PFSK-1 (cell line): ENCODE measurements around the gene ZNF674.

ENCODE experiments used
- FOXP2 ChIP-seq: optimal IDR thresholded peaks from 2 replicates; pipeline ENCODE3; 2011; ENCODE audit warnings: borderline replicate concordance, control low read depth, inconsistent platforms; ENCODE audit not compliant: insufficient read depth; ENCODE audit errors: extremely low read length, extremely low read depth
- POLR2AphosphoS5 ChIP-seq: IDR thresholded peaks from 2 replicates; pipeline ENCODE4 v1.6.1; 2012; ENCODE audit warnings: low read depth, mild to moderate bottlenecking, control low read depth, low read length, moderate library complexity
- REST ChIP-seq, 2 experiments: IDR thresholded peaks; 2 replicates each; pipeline versions ENCODE4 v1.6.1 to v1.8.0; 2011 to 2012; ENCODE audit warnings: low read depth in 2 of 2, low read length in 2 of 2, control low read depth in 1 of 2, inconsistent platforms in 1 of 2, mild to moderate bottlenecking in 1 of 2, moderate library complexity in 1 of 2; ENCODE audit not compliant: insufficient read depth in 1 of 2
- SIN3A ChIP-seq: IDR thresholded peaks from 2 replicates; pipeline ENCODE4 v1.6.1; 2012; ENCODE audit warnings: mild to moderate bottlenecking, low read length, moderate library complexity, borderline replicate concordance; ENCODE audit not compliant: insufficient read depth
- TAF1 ChIP-seq: IDR thresholded peaks from 2 replicates; pipeline ENCODE4 v1.6.1; 2012; ENCODE audit warnings: low read length, control low read depth, borderline replicate concordance; ENCODE audit not compliant: insufficient read depth

ZNF674 gene

GRCh38 chrX:46574774-46575381 is 29.7 kb upstream of the ZNF674 start:
- TF ChIP-seq FOXP2: no peak
- no peak for TF ChIP-seq REST (IDR thresholded peaks at IDR 0.05; ENCODE audit: insufficient read depth in 1 of 2, low read depth in 2 of 2, low read length in 2 of 2)

DNA sequence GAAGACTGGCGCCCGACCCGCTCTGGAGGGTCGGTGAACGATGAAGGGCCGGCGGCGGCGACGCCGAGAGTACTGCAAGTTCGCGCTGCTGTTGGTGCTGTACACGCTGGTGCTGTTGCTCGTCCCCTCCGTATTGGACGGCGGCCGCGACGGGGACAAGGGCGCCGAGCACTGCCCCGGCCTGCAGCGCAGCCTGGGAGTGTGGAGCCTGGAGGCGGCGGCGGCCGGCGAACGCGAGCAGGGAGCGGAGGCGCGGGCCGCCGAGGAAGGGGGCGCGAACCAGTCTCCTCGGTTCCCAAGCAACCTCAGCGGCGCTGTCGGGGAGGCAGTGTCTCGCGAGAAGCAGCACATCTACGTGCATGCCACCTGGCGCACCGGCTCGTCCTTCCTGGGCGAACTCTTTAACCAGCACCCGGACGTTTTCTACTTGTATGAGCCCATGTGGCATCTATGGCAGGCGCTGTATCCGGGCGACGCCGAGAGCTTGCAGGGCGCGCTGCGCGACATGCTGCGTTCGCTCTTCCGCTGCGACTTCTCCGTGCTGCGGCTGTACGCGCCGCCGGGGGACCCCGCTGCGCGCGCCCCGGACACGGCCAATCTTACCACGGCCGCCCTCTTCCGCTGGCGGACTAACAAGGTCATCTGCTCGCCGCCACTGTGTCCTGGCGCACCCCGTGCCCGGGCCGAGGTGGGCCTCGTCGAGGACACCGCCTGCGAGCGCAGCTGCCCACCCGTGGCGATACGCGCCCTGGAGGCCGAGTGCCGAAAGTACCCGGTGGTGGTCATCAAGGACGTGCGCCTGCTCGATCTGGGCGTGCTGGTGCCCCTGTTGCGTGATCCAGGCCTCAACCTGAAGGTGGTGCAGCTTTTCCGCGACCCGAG is 28.9 kb upstream of the ZNF674 start:
- TF ChIP-seq FOXP2: no peak
- TF ChIP-seq SIN3A: no peak
- TF ChIP-seq POLR2AphosphoS5: no peak

DNA sequence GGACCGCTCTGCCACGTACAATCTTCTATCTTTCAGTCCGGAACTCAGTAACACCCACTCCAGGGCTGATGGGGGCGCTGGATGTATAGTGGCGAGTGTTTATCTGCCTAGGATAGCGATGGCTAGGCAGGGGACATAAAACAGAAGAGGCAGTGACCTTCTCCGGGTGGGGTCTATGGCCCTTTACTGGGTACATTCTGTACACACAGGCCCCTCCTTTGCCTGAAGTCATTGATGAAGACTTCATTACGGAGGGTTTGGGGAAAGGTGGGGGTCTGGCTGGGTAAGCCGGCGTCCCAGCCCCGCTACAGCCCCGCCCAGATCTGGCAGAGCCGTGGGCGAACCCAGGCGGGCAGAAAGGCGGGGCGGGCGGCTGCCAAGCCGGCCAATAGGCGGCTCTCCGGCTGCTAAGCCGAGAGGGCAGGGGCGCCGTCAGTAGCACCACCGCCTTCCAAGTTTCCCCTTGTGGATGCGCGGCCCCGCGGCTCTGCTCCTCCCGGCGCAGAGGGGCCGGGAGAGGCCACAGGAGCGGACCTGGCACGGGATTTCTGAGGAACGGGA is 28.2 kb upstream of the ZNF674 start, which contains the start of gene CHST7:
CHST7 (plus strand) TSS at position 435 of the 561 bp plus-strand sequence. CDS start 167 bp downstream, outside the sequence.
- no peak for TF ChIP-seq REST (IDR thresholded peaks at IDR 0.05; ENCODE audit: insufficient read depth in 1 of 2, low read depth in 2 of 2, low read length in 2 of 2)
- no peak for TF ChIP-seq POLR2AphosphoS5
- TF ChIP-seq FOXP2: no peak
- TF ChIP-seq TAF1: no peak
- no peak for TF ChIP-seq SIN3A

- TF ChIP-seq SIN3A: no peak
- no peak for TF ChIP-seq TAF1
- TF ChIP-seq FOXP2: no peak
- TF ChIP-seq REST (IDR thresholded peaks at IDR 0.05; ENCODE audit: insufficient read depth in 1 of 2, low read depth in 2 of 2, low read length in 2 of 2): no peak
These were observed 27.2 kb upstream of the ZNF674 start for GRCh38 chrX:46572340-46572936.

DNA sequence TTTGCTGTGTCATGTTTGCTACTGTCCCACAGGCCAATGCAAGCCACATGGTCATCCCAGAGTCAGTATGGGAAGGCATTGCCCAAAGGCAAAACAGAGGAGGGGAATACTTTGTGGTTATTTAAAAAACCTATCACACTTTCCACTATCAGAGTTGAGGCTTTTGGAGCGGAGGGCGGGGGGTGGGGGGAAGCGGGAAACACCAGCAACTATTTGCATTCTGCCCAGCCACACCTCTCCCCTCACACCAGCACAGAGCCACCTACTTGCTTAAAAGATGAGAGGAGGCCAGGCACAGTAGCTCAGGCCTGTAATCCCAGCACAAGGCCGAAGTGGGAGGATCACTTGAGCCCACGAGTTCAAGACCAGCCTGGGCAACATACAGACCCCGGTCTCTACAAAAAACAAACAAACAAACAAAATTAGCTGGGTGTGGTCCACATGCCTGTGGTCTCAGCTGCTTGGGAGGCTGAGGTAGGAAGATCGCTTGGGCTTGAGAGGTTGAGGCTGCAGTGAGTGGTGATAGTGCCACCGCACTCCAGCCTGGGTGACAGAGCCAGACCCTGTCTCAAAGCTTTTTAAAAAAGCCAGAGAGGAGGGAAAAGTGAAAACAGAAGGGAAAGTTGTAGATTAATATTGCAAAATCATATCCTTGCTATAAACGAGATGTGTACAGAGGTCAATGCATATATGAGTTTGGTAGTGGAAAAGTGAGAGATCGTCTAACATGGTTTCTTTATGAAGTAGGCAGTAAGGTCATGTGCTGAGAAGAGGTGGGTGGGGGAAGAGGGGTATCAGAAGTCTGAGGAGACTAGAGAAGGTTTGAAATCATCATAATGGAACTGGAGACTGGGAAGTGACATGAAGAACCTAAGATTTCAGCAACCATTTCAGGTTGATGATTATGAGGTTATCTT is 26.5 kb upstream of the ZNF674 start:
- TF ChIP-seq POLR2AphosphoS5 (no peak), TAF1 (no peak), REST (IDR thresholded peaks at IDR 0.05; ENCODE audit: insufficient read depth in 1 of 2, low read depth in 2 of 2, low read length in 2 of 2) (no peak), SIN3A (no peak), FOXP2 (no peak)
